Neural cell (in vitro differentiated cells): ENCODE data around the gene CCNK. TPM values are rescaled to one million over a fixed set of nuclear protein-coding genes. Genes with fewer than 3 reads are reported as not detected.

Experiments used
- H2AFZ ChIP-seq: fragments of 200-600, 300-800 bp; sonication (generic), shearing (Covaris generic); 2 replicates; pipeline ENCODE4 v1.6.0; 2014; ENCODE audit warnings: low read depth, mild to moderate bottlenecking, antibody characterized with exemption, low read length, moderate library complexity
- H3F3A ChIP-seq: fragments of 200-600 bp; shearing (Covaris generic); 2 replicates; pipeline ENCODE4 v1.6.1; 2016; ENCODE audit warnings: mild to moderate bottlenecking, moderate library complexity, mixed read lengths, antibody characterized with exemption, low read length; ENCODE audit not compliant: insufficient read depth, poor library complexity, severe bottlenecking
- H3K27ac ChIP-seq: fragments of 200-600, 300-800 bp; sonication (generic), shearing (Covaris generic); 2 replicates; pipeline ENCODE4 v1.5.1; 2014; ENCODE audit warnings: mild to moderate bottlenecking, low read length, moderate library complexity
- H3K27me3 ChIP-seq: fragments of 300-800, 200-600 bp; sonication (generic), shearing (Covaris generic); 2 replicates; pipeline ENCODE4 v1.6.0; 2014; ENCODE audit warnings: mild to moderate bottlenecking, low read depth, low read length, moderate library complexity; ENCODE audit not compliant: insufficient read depth
- H3K36me3 ChIP-seq: fragments of 300-800, 200-600 bp; sonication (generic), shearing (Covaris generic); 2 replicates; pipeline ENCODE4 v1.5.1; 2014; ENCODE audit warnings: mild to moderate bottlenecking, antibody characterized with exemption, low read length, moderate library complexity; ENCODE audit not compliant: insufficient read depth
- H3K4me2 ChIP-seq: fragments of 300-800, 200-600 bp; sonication (generic), shearing (Covaris generic); 2 replicates; pipeline ENCODE4 v1.6.0; 2014; ENCODE audit warnings: mild to moderate bottlenecking, low read length
- H3K4me3 ChIP-seq: fragments of 300-800, 200-600 bp; sonication (generic), shearing (Covaris generic); 2 replicates; pipeline ENCODE4 v1.5.1; 2014; ENCODE audit warnings: mild to moderate bottlenecking, low read length, moderate library complexity
- H3K79me2 ChIP-seq: fragments of 200-600 bp; shearing (Covaris generic); replicated peaks from 2 replicates; pipeline ENCODE4 v1.6.0; 2014; ENCODE audit warnings: mild to moderate bottlenecking, low read length, moderate library complexity; ENCODE audit not compliant: insufficient read depth
- H3K9ac ChIP-seq: fragments of 300-800, 200-600 bp; sonication (generic), shearing (Covaris generic); 2 replicates; pipeline ENCODE4 v1.6.1; 2016; ENCODE audit warnings: mild to moderate bottlenecking, low read length, mixed read lengths
- H3K9me2 ChIP-seq: fragments of 200-600 bp; shearing (Covaris generic); 2 replicates; pipeline ENCODE4 v1.6.1; 2016; ENCODE audit warnings: mild to moderate bottlenecking, low read length, mixed read lengths; ENCODE audit not compliant: insufficient read depth
- H3K9me3 ChIP-seq: fragments of 200-600, 300-800 bp; sonication (generic), shearing (Covaris generic); 2 replicates; pipeline ENCODE4 v1.6.1; 2016; ENCODE audit warnings: mild to moderate bottlenecking, mixed run types, low read length, moderate library complexity, mixed read lengths
- H4K20me1 ChIP-seq: fragments of 200-600 bp; shearing (Covaris generic); 2 replicates; pipeline ENCODE4 v1.6.1; 2016; ENCODE audit warnings: mild to moderate bottlenecking, mixed run types; ENCODE audit not compliant: insufficient read depth
- CTCF ChIP-seq: fragments of 450-650 bp; IDR thresholded peaks from 2 replicates; pipeline ENCODE4 v1.5.1; 2014; ENCODE audit warnings: antibody characterized with exemption, mild to moderate bottlenecking, moderate library complexity; ENCODE audit not compliant: poor library complexity, severe bottlenecking
- EP300 ChIP-seq: fragments of 450-650 bp; conservative IDR thresholded peaks from 2 replicates; pipeline ENCODE4 v1.6.1; 2014; ENCODE audit warnings: antibody characterized with exemption, mild to moderate bottlenecking, moderate library complexity; ENCODE audit not compliant: poor library complexity, severe bottlenecking
- EZH2 ChIP-seq: fragments of 200-600, 300-800 bp; shearing (Covaris generic), sonication (generic); IDR thresholded peaks from 2 replicates; pipeline ENCODE4 v1.6.1; 2014; ENCODE audit warnings: antibody characterized with exemption, low read length, borderline replicate concordance, mild to moderate bottlenecking; ENCODE audit not compliant: insufficient read depth, poor library complexity, severe bottlenecking
- MXI1 ChIP-seq: fragments of 450-650 bp; conservative IDR thresholded peaks from 2 replicates; pipeline ENCODE4 v1.6.1; 2014; ENCODE audit warnings: antibody characterized with exemption, mild to moderate bottlenecking; ENCODE audit not compliant: poor library complexity, severe bottlenecking
- POLR2AphosphoS5 ChIP-seq: IDR thresholded peaks from 2 replicates; pipeline ENCODE4 v1.6.1; 2012
- RAD21 ChIP-seq: fragments of 450-650 bp; conservative IDR thresholded peaks from 2 replicates; pipeline ENCODE4 v1.6.1; 2014; ENCODE audit warnings: antibody characterized with exemption, mild to moderate bottlenecking, moderate library complexity
- REST ChIP-seq: IDR thresholded peaks from 2 replicates; pipeline ENCODE4 v1.6.1; 2012; ENCODE audit warnings: borderline replicate concordance
- SMC3 ChIP-seq: fragments of 450-650 bp; conservative IDR thresholded peaks from 2 replicates; pipeline ENCODE4 v1.6.1; 2014; ENCODE audit warnings: antibody characterized with exemption, mild to moderate bottlenecking, moderate library complexity; ENCODE audit not compliant: poor library complexity
- TAF1 ChIP-seq: IDR thresholded peaks from 2 replicates; pipeline ENCODE4 v1.6.1; 2012; ENCODE audit warnings: low read depth
- polyA plus RNA-seq: library from polyadenylated mRNA; depleted of rRNA; stranded (reverse); fragments of >200 nt; gene quantifications from 2 replicates; pipeline ENCODE4 v1.2.3, GENCODE V29; 2014

Gene CCNK
- polyA plus RNA-seq, 1 donor from 2014 or later, result 11.2 TPM

- H3K36me3 ChIP-seq, result peaks cover 7% of the 10 kb centered on the region
- no peak for TF ChIP-seq RAD21
- TF ChIP-seq POLR2AphosphoS5, result no peak
- TF ChIP-seq EZH2, result no peak
- TF ChIP-seq SMC3, result no peak
- no peak for TF ChIP-seq EP300
- TF ChIP-seq TAF1, result no peak
- no peak for TF ChIP-seq CTCF
- TF ChIP-seq MXI1, result no peak
- no peak for TF ChIP-seq REST
- H3K9me3 ChIP-seq, result no peaks in the 10 kb centered on the region
- no peaks in the 10 kb centered on the region for H3F3A ChIP-seq
- H3K27me3 ChIP-seq, result no peaks in the 10 kb centered on the region
- no peak overlapping the region for H3K27ac ChIP-seq
- no peaks in the 10 kb centered on the region for H3K9me2 ChIP-seq
- no peak overlapping the region for H3K9ac ChIP-seq
- H2AFZ ChIP-seq, result no peak overlapping the region
- H4K20me1 ChIP-seq, result no peaks in the 10 kb centered on the region
- no peak overlapping the region for H3K4me2 ChIP-seq
- H3K4me3 ChIP-seq, result no peak overlapping the region
- H3K79me2 ChIP-seq, result no peaks in the 10 kb centered on the region
Observed at GRCh38 chr14:99505089-99505488, 23.9 kb downstream of the CCNK start.

- no peak overlapping the region for H3K9ac ChIP-seq
- no peak overlapping the region for H3K4me2 ChIP-seq
- H3K4me3 ChIP-seq, result no peak overlapping the region
- H3K9me3 ChIP-seq, result no peaks in the 10 kb centered on the region
- TF ChIP-seq SMC3, result no peak
- TF ChIP-seq POLR2AphosphoS5, result no peak
- no peak for TF ChIP-seq MXI1
- TF ChIP-seq EP300, result no peak
- TF ChIP-seq REST, result no peak
- no peak for TF ChIP-seq RAD21
- no peak for TF ChIP-seq TAF1
- H3K79me2 ChIP-seq, result no peaks in the 10 kb centered on the region
- no peaks in the 10 kb centered on the region for H4K20me1 ChIP-seq
- H3K9me2 ChIP-seq, result no peaks in the 10 kb centered on the region
- no peaks in the 10 kb centered on the region for H3F3A ChIP-seq
- no peak overlapping the region for H3K27ac ChIP-seq
- H3K27me3 ChIP-seq, result no peaks in the 10 kb centered on the region
- no peak overlapping the region for H2AFZ ChIP-seq
- peaks cover 7% of the 10 kb centered on the region for H3K36me3 ChIP-seq
Observed at GRCh38 chr14:99506276-99506675, 25.1 kb downstream of the CCNK start.
